NCI-H82 (cell line): ENCODE measurements around the gene USP53.
"Not testable (repeated sequence)": the region's sequence is repeated elsewhere in the genome, so short reads cannot be mapped to it uniquely, and the experiment has no call there.

Experiments
- DNase-seq: peaks from one replicate; lab custom pipeline; 2025; lab: John Stamatoyannopoulos, UW

Gene USP53

DNA sequence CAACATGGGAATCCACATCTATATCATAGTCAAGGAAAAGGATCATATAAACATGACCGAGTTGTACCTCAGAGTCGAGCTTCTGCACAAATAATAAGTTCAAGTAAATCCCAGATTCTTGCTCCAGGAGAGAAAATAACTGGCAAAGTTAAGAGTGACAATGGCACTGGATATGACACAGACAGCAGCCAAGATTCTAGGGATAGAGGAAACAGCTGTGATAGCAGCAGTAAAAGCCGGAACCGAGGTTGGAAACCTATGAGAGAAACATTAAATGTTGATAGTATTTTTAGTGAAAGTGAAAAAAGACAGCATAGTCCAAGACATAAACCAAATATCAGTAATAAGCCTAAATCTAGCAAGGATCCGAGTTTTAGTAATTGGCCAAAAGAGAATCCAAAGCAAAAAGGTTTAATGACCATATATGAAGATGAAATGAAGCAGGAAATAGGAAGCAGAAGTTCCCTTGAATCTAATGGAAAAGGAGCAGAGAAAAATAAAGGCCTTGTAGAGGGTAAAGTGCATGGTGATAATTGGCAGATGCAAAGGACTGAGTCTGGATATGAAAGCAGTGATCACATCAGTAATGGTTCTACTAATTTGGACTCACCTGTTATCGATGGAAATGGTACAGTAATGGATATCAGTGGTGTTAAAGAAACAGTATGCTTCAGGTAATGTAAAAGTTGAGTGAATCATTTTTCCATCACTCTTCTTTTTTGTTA, 59.0 kb downstream of the USP53 start:
- no peak for DNase-seq

DNA sequence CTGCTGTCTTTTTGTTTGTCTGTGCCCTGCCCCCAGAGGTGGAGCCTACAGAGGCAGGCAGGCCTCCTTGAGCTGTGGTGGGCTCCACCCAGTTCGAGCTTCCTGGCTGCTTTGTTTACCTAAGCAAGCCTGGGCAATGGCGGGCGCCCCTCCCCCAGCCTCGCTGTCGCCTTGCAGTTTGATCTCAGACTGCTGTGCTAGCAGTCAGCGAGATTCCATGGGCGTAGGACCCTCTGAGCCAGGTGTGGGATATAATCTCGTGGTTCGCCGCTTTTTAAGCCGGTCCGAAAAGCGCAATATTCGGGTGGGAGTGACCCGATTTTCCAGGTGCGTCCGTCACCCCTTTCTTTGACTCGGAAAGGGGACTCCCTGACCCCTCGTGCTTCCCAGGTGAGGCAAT, 67.0 kb downstream of the USP53 start:
- not testable (repeated sequence) for DNase-seq

GRCh38 chr4:119279945-119280344, 67.4 kb downstream of the USP53 start:
- not testable (repeated sequence) for DNase-seq

DNA sequence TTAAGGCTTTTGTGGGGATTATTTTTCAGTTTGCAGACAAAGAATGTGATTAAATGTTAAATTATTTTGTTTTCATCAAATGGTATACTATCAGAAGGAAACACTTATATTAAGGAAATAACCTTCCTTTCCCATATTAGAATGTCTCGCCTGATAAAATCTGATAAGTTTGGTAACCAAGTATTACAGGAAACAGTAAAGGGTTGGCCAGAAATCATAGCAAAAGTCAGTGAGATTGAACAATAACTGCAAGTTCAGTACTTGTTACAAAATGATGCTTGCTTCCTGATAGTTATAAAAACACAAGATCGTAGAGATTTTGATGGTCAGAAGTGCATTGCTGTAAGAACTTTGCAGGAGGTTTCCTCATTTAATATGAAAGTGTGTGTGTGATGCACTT, 68.9 kb downstream of the USP53 start:
- no peak for DNase-seq

DNA sequence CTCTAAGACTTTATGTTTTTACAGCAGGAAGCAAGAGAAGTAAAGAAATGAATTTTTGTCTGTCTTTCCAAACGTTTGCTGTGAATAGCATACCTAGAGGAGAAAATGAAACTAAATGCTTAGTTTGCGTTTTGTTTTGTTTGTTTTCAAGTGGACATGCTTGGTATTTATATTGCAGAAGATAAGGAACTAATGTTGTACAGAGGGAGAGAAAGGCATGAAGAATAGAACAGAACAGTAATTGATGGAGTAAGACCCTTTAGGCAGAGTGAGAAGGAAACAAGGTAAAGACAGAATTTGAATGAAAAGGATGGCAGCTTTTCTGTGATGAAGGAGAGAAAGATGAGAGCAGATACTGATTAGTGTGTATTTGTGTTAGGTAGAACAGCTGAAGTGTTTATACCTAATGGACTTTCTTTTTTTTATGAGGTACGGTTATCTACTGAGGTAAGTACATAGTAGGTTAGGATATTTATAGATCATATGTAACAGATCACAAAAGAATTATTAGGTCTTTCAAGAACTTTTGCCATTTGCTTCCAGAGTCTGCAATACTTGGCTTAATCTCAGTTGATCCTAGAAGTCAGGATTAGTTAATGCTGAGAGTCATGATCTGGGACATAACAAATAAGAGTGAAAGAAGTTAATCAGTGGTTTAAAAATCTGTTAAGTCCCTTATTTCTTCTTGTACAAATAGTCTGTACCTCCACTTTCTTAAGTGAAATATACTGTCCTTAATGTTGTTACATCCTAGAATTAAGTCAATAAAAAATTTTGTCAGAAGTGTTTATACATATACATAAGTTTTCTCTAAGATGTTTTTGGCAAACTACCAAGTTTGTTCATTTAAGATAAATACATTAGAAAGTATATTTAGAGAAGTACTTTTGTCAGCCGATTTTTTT, 72.6 kb downstream of the USP53 start:
- no peak for DNase-seq

GRCh38 chr4:119286377-119287002, 74.0 kb downstream of the USP53 start:
- no peak for DNase-seq

DNA sequence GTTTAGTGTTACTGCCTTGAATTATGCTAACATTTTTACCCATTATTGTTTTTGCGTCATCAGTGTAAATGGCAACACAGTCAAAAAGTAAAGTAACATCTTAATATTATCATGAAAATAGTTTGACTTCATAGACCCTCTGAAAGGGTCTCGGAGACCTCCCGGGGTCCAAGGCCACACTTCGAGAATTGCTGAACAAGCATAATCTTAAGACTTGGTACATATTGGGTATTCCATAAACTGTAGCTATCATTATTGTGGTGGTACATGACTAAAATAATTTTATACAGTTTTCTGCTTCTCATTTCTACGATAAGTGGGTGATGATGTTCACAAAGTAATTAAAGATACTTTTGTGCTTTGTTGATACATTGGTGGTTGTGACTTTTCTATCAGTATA, 76.8 kb downstream of the USP53 start:
- DNase-seq = no peak

DNA sequence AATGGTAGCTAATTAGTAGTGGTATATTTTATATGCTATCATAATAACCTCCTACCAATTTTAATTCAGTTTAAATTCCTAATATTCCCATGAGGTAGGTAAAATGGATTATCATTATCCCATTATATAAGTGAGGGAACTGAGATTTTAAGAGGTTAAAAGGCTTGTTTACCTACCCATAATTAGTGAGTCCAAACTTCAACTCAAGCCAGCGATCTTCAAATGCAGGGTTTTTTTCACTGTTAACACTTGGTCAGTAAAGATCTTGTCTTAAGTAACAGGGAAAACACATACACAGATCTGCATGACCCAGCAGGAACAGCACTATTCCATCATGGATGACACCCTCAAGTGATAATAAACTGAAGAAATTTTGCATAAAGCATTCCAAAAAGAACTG, 78.1 kb downstream of the USP53 start:
- DNase-seq = no peak

DNA sequence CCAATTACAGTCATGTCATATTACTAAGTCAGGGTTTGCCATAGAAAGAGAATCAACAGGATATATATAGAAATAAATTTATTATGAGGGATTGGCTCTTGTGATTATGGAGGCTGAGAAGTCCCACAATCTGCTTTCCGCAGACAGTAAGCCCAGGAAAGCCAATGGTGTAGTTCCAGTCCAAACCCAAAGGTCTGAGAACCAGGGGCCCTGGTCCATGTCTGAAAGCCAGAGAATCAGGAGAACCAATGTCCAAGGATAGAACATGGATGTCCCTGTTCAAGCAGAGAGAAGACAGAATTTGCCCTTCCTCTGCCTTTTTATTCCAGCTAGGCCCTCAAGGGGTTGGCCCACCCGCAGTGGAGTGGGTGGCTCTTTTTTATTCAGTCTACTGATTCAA, 83.8 kb downstream of the USP53 start:
- no peak for DNase-seq

DNA sequence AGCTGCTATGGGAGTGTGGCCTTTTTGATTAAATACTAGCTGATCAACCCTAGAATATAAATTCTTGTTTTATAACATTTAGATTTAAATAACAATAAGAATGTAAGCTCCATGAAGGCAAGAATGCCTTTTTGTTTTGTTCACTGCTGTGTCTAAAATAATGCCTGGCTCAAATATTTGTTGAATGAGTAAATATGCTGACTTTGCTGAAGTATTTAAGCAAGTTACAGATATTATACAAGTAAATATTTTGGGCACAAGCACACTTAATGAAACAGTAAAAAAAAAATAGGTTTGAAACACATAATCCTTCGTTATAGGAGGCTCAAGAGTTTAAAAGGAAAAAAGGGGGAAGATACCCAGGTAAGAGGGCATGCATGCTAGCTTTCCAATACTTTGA, 85.3 kb downstream of the USP53 start:
- no peak for DNase-seq

DNA sequence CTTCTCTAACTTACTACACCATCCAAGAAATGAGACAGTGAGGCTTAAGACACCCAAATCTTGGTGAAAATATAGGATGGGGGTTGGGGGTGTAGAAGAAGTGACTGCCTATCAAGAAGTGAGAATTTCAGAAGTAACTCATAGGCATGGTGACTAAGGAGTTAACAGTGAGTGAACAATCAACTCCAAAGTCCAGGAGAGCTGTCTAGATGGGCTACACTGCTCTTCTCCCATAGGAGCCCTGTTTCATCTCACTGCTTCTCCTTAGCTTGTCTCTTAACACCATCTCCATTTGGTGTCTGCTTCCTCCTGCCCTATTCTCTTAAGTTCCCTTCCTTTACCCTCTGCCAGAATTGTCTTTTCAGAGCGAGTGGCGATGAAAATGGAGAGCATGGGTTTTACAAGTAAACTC, 86.8 kb downstream of the USP53 start:
- no peak for DNase-seq

GRCh38 chr4:119299741-119300100, 87.2 kb downstream of the USP53 start:
- no peak for DNase-seq

GRCh38 chr4:119300101-119300978, 87.8 kb downstream of the USP53 start:
- no peak for DNase-seq

GRCh38 chr4:119302073-119302832, 89.7 kb downstream of the USP53 start:
- DNase-seq = no peak

DNA sequence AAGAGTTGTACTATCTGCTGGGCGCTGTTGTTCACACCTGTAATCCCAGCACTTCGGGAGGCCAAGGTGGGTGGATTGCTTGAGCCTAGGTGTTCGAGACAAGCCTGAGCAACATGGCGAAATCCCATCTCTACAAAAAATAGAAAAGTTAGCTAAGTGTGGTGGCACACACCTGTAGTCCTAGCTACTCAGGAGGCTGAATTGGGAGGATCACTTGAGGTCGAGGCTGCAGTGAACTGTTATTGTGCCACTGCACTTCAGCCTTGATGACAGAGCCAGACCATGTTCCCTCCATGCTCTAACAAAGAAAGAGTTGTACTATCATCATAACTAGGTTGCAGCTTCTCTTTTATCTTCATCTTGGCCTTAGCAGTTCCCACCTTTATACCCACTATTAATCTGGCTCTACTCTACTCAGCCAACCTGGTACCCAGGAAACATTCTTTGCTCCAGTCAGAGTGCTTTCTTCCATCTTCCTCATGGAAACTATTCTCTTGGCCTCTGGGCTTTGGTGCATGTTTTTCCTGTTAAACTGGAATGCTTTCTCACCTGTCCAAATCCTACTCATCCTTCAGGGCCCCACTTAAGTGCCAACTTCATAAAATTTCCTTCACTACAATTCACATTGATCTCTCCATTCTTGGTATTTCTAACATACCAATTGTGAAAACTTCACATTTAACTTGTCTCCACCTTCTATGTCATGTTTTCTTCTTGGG, 91.2 kb downstream of the USP53 start:
- no peak for DNase-seq

DNA sequence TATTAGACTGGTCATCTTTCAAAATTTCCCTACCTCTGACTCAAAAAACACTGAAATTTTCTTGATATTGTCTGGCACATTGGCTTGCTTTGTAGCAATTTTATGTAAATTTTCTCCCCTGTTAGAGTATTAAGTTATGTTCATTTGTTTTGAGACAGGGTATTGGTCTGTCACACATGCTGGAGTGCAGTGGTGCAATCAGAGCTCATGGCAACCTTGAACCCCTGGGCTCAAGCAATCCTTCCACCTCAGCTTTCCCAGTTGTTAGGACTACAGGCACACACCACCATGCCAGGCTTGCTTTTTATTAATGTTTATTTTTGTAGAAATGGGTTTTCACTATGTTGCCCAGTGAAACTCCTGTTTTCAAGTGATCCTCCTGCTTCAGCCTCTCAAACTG, 91.9 kb downstream of the USP53 start:
- no peak for DNase-seq

- no peak for DNase-seq
These were observed 95.1 kb downstream of the USP53 start for GRCh38 chr4:119307606-119308005.

- DNase-seq = no peak
These were observed 98.3 kb downstream of the USP53 start for GRCh38 chr4:119310826-119311225.

- no peak for DNase-seq
These were observed 100.7 kb downstream of the USP53 start for GRCh38 chr4:119313237-119313636.

DNA sequence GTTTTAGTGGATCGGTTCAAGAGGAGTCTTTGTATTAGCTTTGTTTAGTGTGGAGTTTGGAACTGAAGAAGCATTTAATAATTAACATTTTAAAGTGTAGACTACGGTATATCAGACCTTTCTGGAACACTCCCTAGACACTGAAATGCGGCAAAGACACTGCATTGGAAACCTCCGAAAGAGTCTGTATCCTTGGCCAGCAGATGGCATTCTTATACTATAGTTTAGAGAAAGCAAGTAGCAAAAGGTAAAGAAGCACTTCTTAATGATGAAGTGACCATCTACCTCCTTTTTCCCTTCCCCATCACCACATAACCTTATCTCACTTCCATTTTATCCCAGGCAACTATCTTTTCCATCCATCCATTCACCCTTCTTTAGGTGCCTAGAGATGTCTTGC, 101.8 kb downstream of the USP53 start:
- DNase-seq = peak; percentile 76

DNA sequence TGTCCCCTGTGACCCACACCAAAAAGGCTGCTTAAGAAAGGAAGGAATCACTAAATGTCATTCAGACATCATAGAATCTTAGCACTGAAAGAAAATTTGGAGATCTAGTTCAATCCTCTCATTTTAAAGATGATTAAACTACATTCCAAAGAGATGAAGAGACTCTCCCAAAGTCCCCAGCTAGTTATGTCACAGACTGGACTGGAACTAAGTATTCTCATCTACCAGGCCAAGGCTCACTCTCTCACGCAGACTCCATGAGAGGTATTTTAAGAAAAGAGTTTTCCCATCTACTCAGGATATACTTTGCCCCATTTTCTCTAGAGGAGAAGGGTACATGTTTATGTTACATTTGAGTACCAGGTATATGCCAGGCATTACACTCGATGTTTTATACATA, 102.5 kb downstream of the USP53 start:
- no peak for DNase-seq
